Osteoblast (primary cell): ENCODE results near the gene JMJD1C. TPM values are rescaled to one million over a fixed set of nuclear protein-coding genes. Genes with fewer than 3 reads are reported as not detected.

Experiments used
- DNase-seq: peaks from one replicate; pipeline ENCODE4 v3.0.0; 2011; ENCODE audit warnings: low spot score, mixed read lengths; ENCODE audit not compliant: insufficient read length; ENCODE audit errors: missing footprints
- H2AFZ ChIP-seq: 2 replicates; pipeline ENCODE4 v1.6.0; 2011; ENCODE audit warnings: mild to moderate bottlenecking, low read length
- H3K27ac ChIP-seq: 2 replicates; pipeline ENCODE4 v1.5.1; 2011; ENCODE audit warnings: mild to moderate bottlenecking, low read depth, low read length, moderate library complexity
- H3K27me3 ChIP-seq: 2 replicates; pipeline ENCODE4 v1.6.0; 2012; ENCODE audit warnings: mild to moderate bottlenecking, control low read depth, inconsistent platforms, low read length, moderate library complexity; ENCODE audit not compliant: insufficient read depth
- H3K36me3 ChIP-seq: 2 replicates; pipeline ENCODE4 v1.5.1; 2011; ENCODE audit warnings: mild to moderate bottlenecking, low read length, control low read depth, moderate library complexity; ENCODE audit not compliant: insufficient read depth
- H3K4me1 ChIP-seq: 2 replicates; pipeline ENCODE4 v1.5.1; 2011; ENCODE audit warnings: mild to moderate bottlenecking, low read length, control low read depth, moderate library complexity; ENCODE audit not compliant: insufficient read depth
- H3K4me2 ChIP-seq: 2 replicates; pipeline ENCODE4 v1.6.0; 2011; ENCODE audit warnings: mild to moderate bottlenecking, low read length; ENCODE audit not compliant: insufficient read depth
- H3K4me3 ChIP-seq: fragments of 200-600 bp; sonication (generic); 3 replicates; pipeline ENCODE4 v1.5.1; 2012; ENCODE audit warnings: mild to moderate bottlenecking, low read length, inconsistent platforms; ENCODE audit not compliant: insufficient read depth
- H3K79me2 ChIP-seq: 2 replicates; pipeline ENCODE4 v1.6.0; 2012; ENCODE audit warnings: mild to moderate bottlenecking, low read length, control low read depth, inconsistent platforms; ENCODE audit not compliant: insufficient read depth
- H3K9me3 ChIP-seq: 2 replicates; pipeline ENCODE4 v1.5.1; 2011; ENCODE audit warnings: low read depth, low read length, control low read depth
- H4K20me1 ChIP-seq: 2 replicates; pipeline ENCODE4 v1.6.0; 2012; ENCODE audit warnings: mild to moderate bottlenecking, low read length, control low read depth; ENCODE audit not compliant: insufficient read depth
- CTCF ChIP-seq: IDR thresholded peaks from 2 replicates; pipeline ENCODE4 v1.5.1; 2011; ENCODE audit warnings: mild to moderate bottlenecking, low read depth, low read length, moderate library complexity; ENCODE audit errors: extremely low read depth
- total RNA-seq: library from RNA; depleted of rRNA; stranded (reverse); fragments of >200 nt; gene quantifications from 2 replicates; pipeline ENCODE4 v1.2.3, GENCODE V29; 2012

JMJD1C gene
- total RNA-seq, 1 donor = 92.6 TPM

- H3K79me2 ChIP-seq = peaks cover 97% of the 10 kb centered on the region
- no peaks in the 10 kb centered on the region for H3K4me1 ChIP-seq
- peak overlapping the region; percentile 58 for H3K4me2 ChIP-seq
- H3K27ac ChIP-seq = no peak overlapping the region
- TF ChIP-seq CTCF = no peak
- no peaks in the 10 kb centered on the region for H3K27me3 ChIP-seq
- DNase-seq = no peak
- H2AFZ ChIP-seq = no peak overlapping the region
- peaks cover 22% of the 10 kb centered on the region for H4K20me1 ChIP-seq
- no peaks in the 10 kb centered on the region for H3K36me3 ChIP-seq
- H3K4me3 ChIP-seq = no peak overlapping the region
- H3K9me3 ChIP-seq = no peaks in the 10 kb centered on the region
Observed at GRCh38 chr10:63388421-63389031, 77.3 kb downstream of the JMJD1C start.

- Histone ChIP-seq H3K4me2 (no peak overlapping the region), H3K27ac (no peak overlapping the region), H2AFZ (no peak overlapping the region), H3K4me1 (no peaks in the 10 kb centered on the region), H3K36me3 (no peaks in the 10 kb centered on the region), H3K4me3 (no peak overlapping the region), H3K27me3 (no peaks in the 10 kb centered on the region), H3K9me3 (no peaks in the 10 kb centered on the region), H3K79me2 (peaks cover 96% of the 10 kb centered on the region), H4K20me1 (peaks cover 26% of the 10 kb centered on the region)
- no peak for DNase-seq
- TF ChIP-seq CTCF = no peak
Observed at GRCh38 chr10:63385254-63385653, 80.5 kb downstream of the JMJD1C start.

- H3K79me2 ChIP-seq = peaks cover 91% of the 10 kb centered on the region
- H3K36me3 ChIP-seq = no peaks in the 10 kb centered on the region
- TF ChIP-seq CTCF = no peak
- no peak overlapping the region for H3K27ac ChIP-seq
- no peaks in the 10 kb centered on the region for H3K4me1 ChIP-seq
- no peaks in the 10 kb centered on the region for H3K27me3 ChIP-seq
- H3K4me3 ChIP-seq = no peak overlapping the region
- no peak overlapping the region for H3K4me2 ChIP-seq
- no peak overlapping the region for H2AFZ ChIP-seq
- peaks cover 26% of the 10 kb centered on the region for H4K20me1 ChIP-seq
- no peaks in the 10 kb centered on the region for H3K9me3 ChIP-seq
- DNase-seq = no peak
Observed at GRCh38 chr10:63384675-63385074, 81.1 kb downstream of the JMJD1C start.

- DNase-seq = no peak
- no peaks in the 10 kb centered on the region for H3K9me3 ChIP-seq
- H3K36me3 ChIP-seq = peaks cover 3% of the 10 kb centered on the region
- H2AFZ ChIP-seq = no peak overlapping the region
- no peak for TF ChIP-seq CTCF
- H3K79me2 ChIP-seq = peaks cover 84% of the 10 kb centered on the region
- no peaks in the 10 kb centered on the region for H3K4me1 ChIP-seq
- no peaks in the 10 kb centered on the region for H3K27me3 ChIP-seq
- no peak overlapping the region for H3K4me2 ChIP-seq
- H3K27ac ChIP-seq = no peak overlapping the region
- H4K20me1 ChIP-seq = peaks cover 26% of the 10 kb centered on the region
- no peak overlapping the region for H3K4me3 ChIP-seq
Observed at GRCh38 chr10:63384001-63384400, 81.8 kb downstream of the JMJD1C start.
